IMR-90 (cell line): ENCODE data around the gene TRAF7. TPM values are rescaled to one million over a fixed set of nuclear protein-coding genes. Genes with fewer than 3 reads are reported as not detected.
A peak's percentile ranks its signal among the peaks of the same experiment; 100 is the strongest.

ENCODE experiments used
- ATAC-seq: fragments of 200-7000 bp; cut with Tn5 transposase; 2 replicates; pipeline ENCODE4 v1.9.1; 2020; ENCODE audit warnings: low read depth, mild to moderate bottlenecking, moderate library complexity
- BruUV-seq: library from RNA; stranded (reverse); fragments of 400-500 nt; replicated peaks from 2 replicates; lab custom pipeline; 2021; lab: Mats Ljungman, UMichigan
- CTCF ChIA-PET: fragments of 300-600 bp; formaldehyde crosslinking; extraction: SDS; loops from one replicate; lab custom pipeline; 2021; ENCODE audit warnings: antibody characterized with exemption; lab: Yijun Ruan, JAX
- POLR2A ChIA-PET: fragments of 300-600 bp; sonication (Branson Sonifier 250); formaldehyde crosslinking; loops from one replicate; lab custom pipeline; 2022; ENCODE audit warnings: antibody characterized with exemption; ENCODE audit not compliant: unreplicated experiment; lab: Charles Lee
- DNase-seq: peaks from one replicate; pipeline ENCODE4 v3.0.0; 2013
- H2AFZ ChIP-seq: replicated peaks from 2 replicates; pipeline ENCODE3; 2013; ENCODE audit warnings: low read length, mild to moderate bottlenecking; ENCODE audit not compliant: poor library complexity
- H2AK5ac ChIP-seq: 2 replicates; pipeline ENCODE4 v1.6.1; 2013; ENCODE audit warnings: low read depth, low read length, inconsistent platforms
- H2AK9ac ChIP-seq: replicated peaks from 2 replicates; pipeline ENCODE3; 2013; ENCODE audit warnings: mild to moderate bottlenecking, low read depth, low read length, moderate library complexity; ENCODE audit not compliant: poor library complexity
- H2BK120ac ChIP-seq: 2 replicates; pipeline ENCODE4 v1.6.1; 2013; ENCODE audit warnings: low read depth, low read length, inconsistent platforms
- H2BK15ac ChIP-seq: 3 replicates; pipeline ENCODE4 v1.6.1; 2013; ENCODE audit warnings: low read depth, low read length, inconsistent platforms
- H2BK20ac ChIP-seq: 2 replicates; pipeline ENCODE4 v1.6.1; 2013; ENCODE audit warnings: low read depth, mild to moderate bottlenecking, inconsistent platforms, low read length, moderate library complexity
- H2BK5ac ChIP-seq: 2 replicates; pipeline ENCODE4 v1.6.1; 2013; ENCODE audit warnings: mild to moderate bottlenecking, low read depth, low read length, inconsistent platforms; ENCODE audit not compliant: poor library complexity, severe bottlenecking
- H3K14ac ChIP-seq: replicated peaks from 2 replicates; pipeline ENCODE4 v1.6.1; 2013; ENCODE audit warnings: low read depth, low read length, inconsistent platforms
- H3K18ac ChIP-seq: 2 replicates; pipeline ENCODE4 v1.6.1; 2013; ENCODE audit warnings: low read depth, low read length, control low read depth
- H3K23ac ChIP-seq: 2 replicates; pipeline ENCODE4 v1.6.1; 2013; ENCODE audit warnings: low read depth, low read length, inconsistent platforms
- H3K27ac ChIP-seq: 2 replicates; pipeline ENCODE4 v1.5.1; 2013; ENCODE audit warnings: mild to moderate bottlenecking, control low read depth, low read length; ENCODE audit not compliant: insufficient read depth
- H3K27me3 ChIP-seq: 2 replicates; pipeline ENCODE4 v1.6.1; 2013; ENCODE audit warnings: low read length; ENCODE audit not compliant: control insufficient read depth, insufficient read depth
- H3K36me3 ChIP-seq: 2 replicates; pipeline ENCODE4 v1.6.1; 2013; ENCODE audit warnings: low read length, mixed read lengths; ENCODE audit not compliant: control insufficient read depth, insufficient read depth
- H3K4ac ChIP-seq: 2 replicates; pipeline ENCODE4 v1.6.1; 2013; ENCODE audit warnings: low read depth, low read length, inconsistent platforms
- H3K4me1 ChIP-seq: 2 replicates; pipeline ENCODE4 v1.6.1; 2013; ENCODE audit warnings: low read length, mixed read lengths; ENCODE audit not compliant: control insufficient read depth, insufficient read depth
- H3K4me2 ChIP-seq: 2 replicates; pipeline ENCODE4 v1.6.1; 2013; ENCODE audit warnings: low read depth, mild to moderate bottlenecking, control low read depth, low read length, moderate library complexity
- H3K4me3 ChIP-seq: 2 replicates; pipeline ENCODE4 v1.5.1; 2013; ENCODE audit warnings: low read depth, mild to moderate bottlenecking, control low read depth, low read length, moderate library complexity; ENCODE audit not compliant: insufficient read depth
- H3K56ac ChIP-seq: 2 replicates; pipeline ENCODE4 v1.6.1; 2013; ENCODE audit warnings: low read length, inconsistent platforms; ENCODE audit not compliant: insufficient read depth; ENCODE audit errors: extremely low read depth
- H3K79me1 ChIP-seq, 2 experiments: 2 replicates each; pipeline ENCODE4 v1.6.1; 2013; ENCODE audit warnings: low read length in 2 of 2, inconsistent platforms in 1 of 2, low read depth in 1 of 2
- H3K9ac ChIP-seq: 2 replicates; pipeline ENCODE4 v1.6.1; 2013; ENCODE audit warnings: low read depth, low read length, control low read depth
- H3K9me1 ChIP-seq: 2 replicates; pipeline ENCODE4 v1.6.1; 2013; ENCODE audit warnings: low read length, inconsistent platforms; ENCODE audit not compliant: insufficient read depth
- H3K9me3 ChIP-seq: 2 replicates; pipeline ENCODE4 v1.6.1; 2013; ENCODE audit warnings: low read length; ENCODE audit not compliant: control insufficient read depth, insufficient read depth
- H4K20me1 ChIP-seq: 2 replicates; pipeline ENCODE4 v1.6.1; 2013; ENCODE audit warnings: low read length, inconsistent platforms; ENCODE audit not compliant: insufficient read depth
- H4K5ac ChIP-seq: 2 replicates; pipeline ENCODE4 v1.6.1; 2013; ENCODE audit warnings: mild to moderate bottlenecking, low read depth, low read length, control low read depth
- H4K8ac ChIP-seq, 2 experiments: 2 replicates each; pipeline ENCODE4 v1.6.1; 2013; ENCODE audit warnings: low read depth in 2 of 2, low read length in 2 of 2, control low read depth in 1 of 2, inconsistent platforms in 1 of 2
- H4K91ac ChIP-seq: 2 replicates; pipeline ENCODE4 v1.6.1; 2013; ENCODE audit warnings: low read depth, low read length, inconsistent platforms; ENCODE audit not compliant: insufficient read depth
- CEBPB ChIP-seq: IDR thresholded peaks from 2 replicates; pipeline ENCODE4 v1.6.1; 2012; ENCODE audit warnings: low read depth, low read length, improper control_type of control experiment
- POLR2A ChIP-seq: IDR thresholded peaks from 2 replicates; pipeline ENCODE4 v1.6.1; 2012; ENCODE audit warnings: mild to moderate bottlenecking, low read depth, low read length
- WGBS, 2 experiments: methylation state at CpG; one replicate each; pipeline versions ENCODE4 v1.1.5 to v1.1.7; 2013; ENCODE audit warnings: missing lambda C conversion rate in 2 of 2; ENCODE audit not compliant: insufficient read length in 1 of 2; ENCODE audit errors: extremely low coverage in 2 of 2; 5-methylcytosine and 5-hydroxymethylcytosine counted together
- dilution Hi-C: fragments of 300-500 bp; cut with HindIII; formaldehyde crosslinking; loops from one replicate; pipeline ENCODE4 v1.14.3; 2018; ENCODE audit warnings: low sequenced_read_pairs; ENCODE audit not compliant: unreplicated experiment
- in situ Hi-C: fragments of 300-500 bp; cut with MboI; formaldehyde crosslinking; loops from 3 replicates; pipeline ENCODE4 v1.14.3; 2019; ENCODE audit warnings: low sequenced_read_pairs, inconsistent platforms, mixed read lengths
- intact Hi-C: fragments of 100-400 bp; cut with micrococcal nuclease; formaldehyde crosslinking; loops from 2 replicates; pipeline ENCODE4 v1.10.0; 2022
- polyA plus RNA-seq, 3 experiments: library from polyadenylated mRNA; depleted of rRNA; stranded (reverse); fragments of >200 nt; gene quantifications; 2 replicates each; pipeline ENCODE4 v1.2.3, GENCODE V29; 2012; ENCODE audit warnings: low replicate concordance in 1 of 3
- total RNA-seq: library from RNA; depleted of rRNA; stranded (reverse); fragments of >200 nt; gene quantifications from 2 replicates; pipeline ENCODE4 v1.2.3, GENCODE V29; 2012

TRAF7 gene
- total and polyA plus RNA-seq, 2 of the 4 experiments (the other 2 are of a cell fraction) = 29.6 to 52.6 TPM

DNA sequence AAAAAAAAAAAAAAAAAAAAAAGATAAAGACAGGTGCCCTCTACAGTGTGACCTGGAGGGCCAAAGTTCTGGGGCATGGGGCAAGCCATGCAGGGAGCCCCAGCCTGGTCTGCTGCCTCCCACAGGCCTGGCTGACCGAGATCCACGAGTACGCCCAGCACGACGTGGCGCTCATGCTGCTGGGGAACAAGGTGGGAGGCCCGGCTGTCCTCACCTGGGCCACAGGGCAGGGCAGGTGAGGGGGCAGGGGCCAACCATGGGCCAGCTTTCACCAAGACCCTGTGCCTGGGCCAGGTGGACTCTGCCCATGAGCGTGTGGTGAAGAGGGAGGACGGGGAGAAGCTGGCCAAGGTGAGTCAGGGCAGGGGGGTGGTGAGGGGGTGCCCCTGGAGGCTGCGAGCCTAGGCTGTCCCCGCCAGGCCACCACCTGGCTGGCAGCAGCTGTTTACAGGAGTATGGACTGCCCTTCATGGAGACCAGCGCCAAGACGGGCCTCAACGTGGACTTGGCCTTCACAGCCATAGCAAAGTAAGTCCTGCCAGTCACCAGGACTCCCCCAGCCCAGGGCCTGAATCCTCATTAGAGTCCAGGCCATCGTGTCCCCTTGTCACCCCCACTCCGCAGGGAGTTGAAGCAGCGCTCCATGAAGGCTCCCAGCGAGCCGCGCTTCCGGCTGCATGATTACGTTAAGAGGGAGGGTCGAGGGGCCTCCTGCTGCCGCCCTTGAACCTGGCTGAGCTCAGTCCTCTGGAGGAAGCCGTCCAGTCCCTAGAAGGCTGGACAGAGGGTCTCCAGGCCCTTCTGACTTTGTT is 2.7 kb upstream of the TRAF7 start:
- 8% methylated on average over 2 of the region's 25 CpGs; no CpG with 5 or more reads in 1 of the 2 experiments for WGBS, 2 experiments
- H3K4me2 ChIP-seq = peak overlapping the region; percentile 98
- peak overlapping the region in 1 of 2 experiments; percentile 14; a peak in 1 of 4 replicates for H4K8ac ChIP-seq
- H4K5ac ChIP-seq = no peak overlapping the region
- intact Hi-C loops = no loop called here
- peaks cover 32% of the 10 kb centered on the region for H3K36me3 ChIP-seq
- peak overlapping the region; percentile 97 for H3K14ac ChIP-seq
- no TSS peak for BruUV-seq
- no peak overlapping the region for H3K18ac ChIP-seq
- H2AK5ac ChIP-seq = peak overlapping the region; percentile 80
- in situ Hi-C loops = no loop called here
- peak overlapping the region; percentile 92 for H2AK9ac ChIP-seq
- H4K20me1 ChIP-seq = peaks cover 91% of the 10 kb centered on the region
- ChIA-PET POLR2A (interaction anchor here (0.5 kb wide), 1 partner anchor 32 kb away, joined by 5 read pairs; no protein-coding TSS in a partner anchor), CTCF (no interaction called here)
- H2BK15ac ChIP-seq = no peak overlapping the region
- H3K23ac ChIP-seq = peak overlapping the region; percentile 93; the same call in 1 of the 2 replicates
- H2BK120ac ChIP-seq = no peak overlapping the region
- peaks cover 15% of the 10 kb centered on the region for H3K9me1 ChIP-seq
- no peaks in the 10 kb centered on the region for H3K9me3 ChIP-seq
- TF ChIP-seq POLR2A = 0 out of 2 replicates have a peak, but pooled peaks have one; percentile 39
- TF ChIP-seq CEBPB = no peak
- ATAC-seq (no peak), DNase-seq (no peak)
- H2BK20ac ChIP-seq = no peak overlapping the region
- H2AFZ ChIP-seq = peak overlapping the region; percentile 57
- H3K27me3 ChIP-seq = no peaks in the 10 kb centered on the region
- peak overlapping the region; percentile 62 for H3K27ac ChIP-seq
- H3K79me1 ChIP-seq = peaks cover 11 to 83% of the 10 kb centered on the region in 2 experiments; a peak in 3 of 4 replicates
- peak overlapping the region; percentile 18; the same call in 1 of the 2 replicates for H3K56ac ChIP-seq
- dilution Hi-C loops = no loop called here
- H3K4me1 ChIP-seq = peaks cover 48% of the 10 kb centered on the region
- H3K4me3 ChIP-seq = peak overlapping the region; percentile 64
- peak overlapping the region; percentile 7 for H2BK5ac ChIP-seq
- H3K9ac ChIP-seq = peak overlapping the region; percentile 95
- peak overlapping the region; percentile 49 for H3K4ac ChIP-seq
- no peak overlapping the region for H4K91ac ChIP-seq
